SK-N-SH (cell line): Measurements from ENCODE around the gene SPAG5. TPM values are rescaled to one million over a fixed set of nuclear protein-coding genes. Genes with fewer than 3 reads are reported as not detected.
A peak's percentile ranks its signal among the peaks of the same experiment; 100 is the strongest.

Experiments
- CTCF ChIA-PET: fragments of 300-600, 350-600 bp; formaldehyde crosslinking; extraction: SDS; loops from one replicate; lab custom pipeline; 2021; lab: Yijun Ruan, JAX
- POLR2A ChIA-PET: fragments of 350-600 bp; sonication (Branson Sonifier 250); formaldehyde crosslinking; extraction: SDS; loops from one replicate; lab custom pipeline; 2020; ENCODE audit warnings: antibody characterized with exemption, inconsistent platforms; lab: Yijun Ruan, JAX
- DNase-seq: peaks from one replicate; pipeline ENCODE4 v3.0.0; 2012
- H2AFZ ChIP-seq: fragments of 200-600 bp; sonication (generic); 2 replicates; pipeline ENCODE4 v1.8.1; 2016; ENCODE audit warnings: antibody characterized with exemption, mild to moderate bottlenecking, low read depth
- H3F3A ChIP-seq: fragments of 200-600 bp; sonication (generic); replicated peaks from 2 replicates; pipeline ENCODE3; 2016; ENCODE audit warnings: antibody characterized with exemption, mild to moderate bottlenecking; ENCODE audit not compliant: insufficient read depth
- H3K27ac ChIP-seq, 2 experiments: fragments of 200-500 bp in 1 of 2; fragments of 200-600 bp in 1 of 2; sonication (Bioruptor generic) in 1 of 2; sonication (generic), shearing (Covaris generic) in 1 of 2; 2 replicates each; pipeline versions ENCODE4 v1.5.1 to v1.6.1; 2014 to 2016; ENCODE audit warnings: low read depth in 2 of 2, inconsistent platforms in 1 of 2, low read length in 1 of 2, mild to moderate bottlenecking in 1 of 2, mixed read lengths in 1 of 2
- H3K27me3 ChIP-seq: fragments of 200-600 bp; sonication (generic), shearing (Covaris generic); 2 replicates; pipeline ENCODE4 v1.6.1; 2016; ENCODE audit warnings: mixed run types; ENCODE audit not compliant: insufficient read depth
- H3K36me3 ChIP-seq, 2 experiments: fragments of 200-500 bp in 1 of 2; fragments of 200-600 bp in 1 of 2; sonication (Bioruptor generic) in 1 of 2; sonication (generic) in 1 of 2; replicated peaks in 1 of 2; 2 replicates each; pipeline versions ENCODE3 to v1.5.1; 2014 to 2016; ENCODE audit warnings: low read length in 1 of 2, mild to moderate bottlenecking in 1 of 2; ENCODE audit not compliant: insufficient read depth in 2 of 2, control insufficient read depth in 1 of 2
- H3K4me1 ChIP-seq, 2 experiments: fragments of 200-500 bp in 1 of 2; fragments of 200-600 bp in 1 of 2; sonication (Bioruptor generic) in 1 of 2; sonication (generic), shearing (Covaris generic) in 1 of 2; 2 replicates each; pipeline versions ENCODE4 v1.5.1 to v1.6.1; 2014 to 2016; ENCODE audit warnings: low read depth in 1 of 2, low read length in 1 of 2, mixed run types in 1 of 2; ENCODE audit not compliant: insufficient read depth in 2 of 2, control insufficient read depth in 1 of 2
- H3K4me2 ChIP-seq: fragments of 200-600 bp; sonication (generic), shearing (Covaris generic); 2 replicates; pipeline ENCODE4 v1.6.1; 2017; ENCODE audit warnings: mixed run types
- H3K4me3 ChIP-seq, 2 experiments: fragments of 200-500 bp in 1 of 2; fragments of 200-600 bp in 1 of 2; sonication (Bioruptor generic) in 1 of 2; sonication (generic), shearing (Covaris generic) in 1 of 2; 2 replicates each; pipeline versions ENCODE4 v1.5.1 to v1.8.1; 2014 to 2016; ENCODE audit warnings: low read depth in 2 of 2, inconsistent platforms in 1 of 2, low read length in 1 of 2, mild to moderate bottlenecking in 1 of 2, mixed read lengths in 1 of 2, moderate library complexity in 1 of 2
- H3K79me2 ChIP-seq: fragments of 200-600 bp; sonication (generic); 2 replicates; pipeline ENCODE4 v1.8.1; 2017; ENCODE audit warnings: mild to moderate bottlenecking; ENCODE audit not compliant: insufficient read depth
- H3K9ac ChIP-seq: fragments of 200-600 bp; sonication (generic); 2 replicates; pipeline ENCODE4 v1.6.1; 2017; ENCODE audit warnings: mixed run types
- H3K9me2 ChIP-seq: fragments of 200-600 bp; sonication (generic); 2 replicates; pipeline ENCODE4 v1.6.1; 2017; ENCODE audit warnings: mixed run types
- H3K9me3 ChIP-seq: fragments of 200-600 bp; sonication (generic); 2 replicates; pipeline ENCODE4 v1.6.1; 2017; ENCODE audit warnings: mixed run types, mild to moderate bottlenecking, moderate library complexity
- H4K20me1 ChIP-seq: fragments of 200-600 bp; sonication (generic); 2 replicates; pipeline ENCODE4 v1.6.1; 2017; ENCODE audit warnings: mild to moderate bottlenecking, mixed run types; ENCODE audit not compliant: insufficient read depth
- CHD2 ChIP-seq: fragments of 150-350 bp; IDR thresholded peaks from 2 replicates; pipeline ENCODE4 v1.6.1; 2018; ENCODE audit warnings: low read length; ENCODE audit not compliant: partially characterized antibody
- FOXJ3 ChIP-seq: sonication (generic); formaldehyde crosslinking; IDR thresholded peaks from 2 replicates; pipeline ENCODE4 v1.5.1; 2020; ENCODE audit warnings: mild to moderate bottlenecking, missing genetic modification reagents
- FOXM1 ChIP-seq: IDR thresholded peaks from 2 replicates; pipeline ENCODE4 v1.4.0; 2012; ENCODE audit warnings: low read depth, mild to moderate bottlenecking
- RXRA ChIP-seq: IDR thresholded peaks from 2 replicates; pipeline ENCODE4 v1.4.0; 2012; ENCODE audit warnings: low read depth, mild to moderate bottlenecking, borderline replicate concordance
- TAF1 ChIP-seq: IDR thresholded peaks from 2 replicates; pipeline ENCODE4 v1.6.1; 2012; ENCODE audit warnings: low read depth, mild to moderate bottlenecking, low read length, moderate library complexity, borderline replicate concordance
- YY1 ChIP-seq: IDR thresholded peaks from 2 replicates; pipeline ENCODE4 v1.4.0; 2012; ENCODE audit warnings: low read depth, mild to moderate bottlenecking
- WGBS: methylation state at CpG from one replicate; pipeline ENCODE4 v1.1.6; 2017; ENCODE audit warnings: low lambda C conversion rate; 5-methylcytosine and 5-hydroxymethylcytosine counted together
- polyA plus RNA-seq, 3 experiments: library from polyadenylated mRNA; depleted of rRNA; stranded (reverse); fragments of >200 nt; gene quantifications; 2 replicates each; pipeline ENCODE4 v1.2.3, GENCODE V29; 2012
- TF ChIP-seq, protein P1 (sequence below): fragments of 200-600 bp; sonication (generic); IDR thresholded peaks from 2 replicates; pipeline ENCODE4 v1.6.1; 2017; ENCODE audit warnings: antibody characterized with exemption, mild to moderate bottlenecking, moderate library complexity
- TF ChIP-seq, protein P2 (sequence below): IDR thresholded peaks from 2 replicates; pipeline ENCODE4 v1.4.0; 2012; ENCODE audit warnings: low read depth, borderline replicate concordance

Gene SPAG5
- polyA plus RNA-seq, 1 of the 3 experiments (the other 2 are of a cell fraction): 36.5 TPM

DNA sequence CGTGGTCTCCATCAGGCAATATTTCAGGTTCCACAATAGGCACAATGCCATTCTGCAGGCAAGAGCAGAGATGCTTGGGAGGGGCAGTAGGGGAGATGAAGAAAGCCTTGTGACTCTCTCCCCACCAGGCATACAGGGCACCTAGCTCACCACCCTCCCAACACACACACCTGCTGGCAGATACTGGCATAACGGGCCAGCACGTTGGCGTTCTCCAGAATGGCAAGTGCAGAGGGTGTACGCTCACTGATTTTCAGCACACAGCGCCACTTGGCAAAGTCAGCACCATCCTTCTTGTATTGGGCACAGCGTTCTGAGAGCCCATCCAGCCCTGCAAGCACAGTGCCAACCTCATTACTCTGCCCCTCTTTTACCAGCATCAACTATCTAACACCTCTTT lies 24.3 kb downstream of the SPAG5 start:
- Histone ChIP-seq H4K20me1 (no peaks in the 10 kb centered on the region), H3K27me3 (no peaks in the 10 kb centered on the region), H3K36me3 (peaks cover 12 to 24% of the 10 kb centered on the region in 2 experiments), H3K4me3 (no peak overlapping the region), H3K9me2 (no peaks in the 10 kb centered on the region), H3K9ac (no peak overlapping the region), H3K4me1 (peaks cover 4 to 38% of the 10 kb centered on the region in 2 experiments; a peak in 3 of 4 replicates), H3K79me2 (peaks cover 15% of the 10 kb centered on the region), H3K27ac (peak overlapping the region in 1 of 2 experiments; percentile 67; a peak in 1 of 4 replicates), H3K4me2 (no peak overlapping the region), H2AFZ (no peak overlapping the region), H3K9me3 (no peaks in the 10 kb centered on the region), H3F3A (peaks cover 13% of the 10 kb centered on the region)
- 88% methylated on average over 4 of the region's 7 CpGs for WGBS
- DNase-seq: no peak
- POLR2A ChIA-PET: interaction anchor here (1.6 kb wide), 1 partner anchor 169 kb away, joined by 3 read pairs; no protein-coding TSS in a partner anchor
- CTCF ChIA-PET: interaction anchor here (0.7 to 1.7 kb wide), 6 partner anchors 15 to 79 kb away, joined by 3 to 4 read pairs (median 3); no protein-coding TSS in a partner anchor
- no peak for TF ChIP-seq TAF1
- TF ChIP-seq, protein P1, sequence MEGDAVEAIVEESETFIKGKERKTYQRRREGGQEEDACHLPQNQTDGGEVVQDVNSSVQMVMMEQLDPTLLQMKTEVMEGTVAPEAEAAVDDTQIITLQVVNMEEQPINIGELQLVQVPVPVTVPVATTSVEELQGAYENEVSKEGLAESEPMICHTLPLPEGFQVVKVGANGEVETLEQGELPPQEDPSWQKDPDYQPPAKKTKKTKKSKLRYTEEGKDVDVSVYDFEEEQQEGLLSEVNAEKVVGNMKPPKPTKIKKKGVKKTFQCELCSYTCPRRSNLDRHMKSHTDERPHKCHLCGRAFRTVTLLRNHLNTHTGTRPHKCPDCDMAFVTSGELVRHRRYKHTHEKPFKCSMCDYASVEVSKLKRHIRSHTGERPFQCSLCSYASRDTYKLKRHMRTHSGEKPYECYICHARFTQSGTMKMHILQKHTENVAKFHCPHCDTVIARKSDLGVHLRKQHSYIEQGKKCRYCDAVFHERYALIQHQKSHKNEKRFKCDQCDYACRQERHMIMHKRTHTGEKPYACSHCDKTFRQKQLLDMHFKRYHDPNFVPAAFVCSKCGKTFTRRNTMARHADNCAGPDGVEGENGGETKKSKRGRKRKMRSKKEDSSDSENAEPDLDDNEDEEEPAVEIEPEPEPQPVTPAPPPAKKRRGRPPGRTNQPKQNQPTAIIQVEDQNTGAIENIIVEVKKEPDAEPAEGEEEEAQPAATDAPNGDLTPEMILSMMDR: peak; percentile 18; the same call in 1 of the 2 replicates
- TF ChIP-seq, all 33 proteins: peak for 1

DNA sequence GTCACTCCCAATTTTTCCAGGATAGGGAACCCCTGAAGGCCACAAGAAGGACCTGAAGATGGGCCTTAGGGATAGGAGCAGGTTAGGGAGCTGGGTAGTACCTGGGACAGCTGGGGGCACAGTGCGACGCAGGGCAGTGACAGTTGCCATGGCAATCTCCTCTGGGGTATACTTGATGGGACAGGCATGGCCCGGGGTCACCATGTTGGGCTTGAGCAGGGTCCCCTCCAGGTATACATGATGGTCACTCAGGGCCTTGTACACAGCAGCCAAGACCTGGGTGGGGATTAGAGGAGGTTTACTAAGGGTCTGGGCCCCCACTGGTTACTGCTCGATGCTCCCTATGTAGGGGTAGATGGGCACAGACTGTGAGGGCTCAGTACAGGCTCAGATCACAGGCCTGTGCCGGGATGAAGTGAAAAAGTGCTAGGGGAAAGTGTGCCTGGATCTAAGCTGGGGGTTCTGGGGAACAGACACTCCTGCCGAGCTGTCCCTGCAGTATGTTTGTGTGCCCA lies 24.8 kb downstream of the SPAG5 start:
- Histone ChIP-seq H3K9ac (no peak overlapping the region), H3K36me3 (peaks cover 9 to 19% of the 10 kb centered on the region in 2 experiments), H3K4me1 (peaks cover 4 to 38% of the 10 kb centered on the region in 2 experiments; a peak in 3 of 4 replicates), H4K20me1 (no peaks in the 10 kb centered on the region), H3K9me2 (no peaks in the 10 kb centered on the region), H2AFZ (no peak overlapping the region), H3K27ac (no peak overlapping the region; a peak in 1 of 4 replicates), H3K9me3 (no peaks in the 10 kb centered on the region), H3F3A (peaks cover 13% of the 10 kb centered on the region), H3K27me3 (no peaks in the 10 kb centered on the region), H3K4me2 (no peak overlapping the region), H3K79me2 (peaks cover 17% of the 10 kb centered on the region), H3K4me3 (no peak overlapping the region)
- no peak for DNase-seq
- WGBS: 97% methylated on average over 3 of the region's 6 CpGs
- ChIA-PET POLR2A (interaction anchor here (1.6 kb wide), 1 partner anchor 169 kb away, joined by 3 read pairs; no protein-coding TSS in a partner anchor), CTCF (interaction anchor here (0.7 to 3.1 kb wide), 6 partner anchors 15 to 79 kb away, joined by 3 to 13 read pairs (median 3); no protein-coding TSS in a partner anchor)
- TF ChIP-seq YY1: no peak
- TF ChIP-seq FOXM1: no peak
- TF ChIP-seq, protein P2, sequence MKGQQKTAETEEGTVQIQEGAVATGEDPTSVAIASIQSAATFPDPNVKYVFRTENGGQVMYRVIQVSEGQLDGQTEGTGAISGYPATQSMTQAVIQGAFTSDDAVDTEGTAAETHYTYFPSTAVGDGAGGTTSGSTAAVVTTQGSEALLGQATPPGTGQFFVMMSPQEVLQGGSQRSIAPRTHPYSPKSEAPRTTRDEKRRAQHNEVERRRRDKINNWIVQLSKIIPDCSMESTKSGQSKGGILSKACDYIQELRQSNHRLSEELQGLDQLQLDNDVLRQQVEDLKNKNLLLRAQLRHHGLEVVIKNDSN: no peak
- TF ChIP-seq CHD2: no peak
- TF ChIP-seq RXRA: no peak
- TF ChIP-seq FOXJ3 (CRISPR knock-in tag): no peak
